SH-SY5Y (cell line): ENCODE results near the gene PTPN14.

Experiments used
- GATA2 ChIP-seq: IDR thresholded peaks from 2 replicates; pipeline ENCODE4 v1.6.1; 2011; ENCODE audit warnings: mild to moderate bottlenecking, low read depth, low read length
- GATA3 ChIP-seq: IDR thresholded peaks from 2 replicates; pipeline ENCODE4 v1.6.1; 2011; ENCODE audit warnings: low read depth, mild to moderate bottlenecking, low read length, moderate library complexity

DNA sequence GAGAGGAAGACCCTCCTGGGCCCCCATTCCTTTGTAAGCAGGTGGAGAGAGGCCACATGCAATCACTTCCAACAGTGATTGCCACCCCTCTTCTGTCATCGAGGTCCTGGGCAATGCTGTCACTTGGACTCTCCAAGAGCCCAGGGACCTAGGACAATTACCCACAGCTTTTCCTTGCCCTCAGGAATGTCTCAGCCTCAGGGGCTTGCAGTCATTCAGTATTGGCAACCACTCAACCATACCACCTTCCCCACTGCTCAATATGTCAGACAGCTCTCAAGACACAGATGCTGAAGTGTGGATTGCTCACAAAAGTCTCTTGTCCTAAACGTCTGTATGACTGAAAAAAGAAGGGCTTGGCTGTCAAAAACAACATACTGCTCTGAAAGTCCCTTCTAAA lies 87.8 kb downstream of the PTPN14 start:
- TF ChIP-seq GATA2 (no peak), GATA3 (no peak)
